SIG-M5 treated with dmso at 0.1 percent for 504 hours (cell line): ENCODE results near the gene SLC25A26.

Experiments used
- DNase-seq: peaks from one replicate; lab custom pipeline; 2025; ENCODE audit not compliant: unreplicated experiment; lab: John Stamatoyannopoulos, UW

SLC25A26 gene

DNA sequence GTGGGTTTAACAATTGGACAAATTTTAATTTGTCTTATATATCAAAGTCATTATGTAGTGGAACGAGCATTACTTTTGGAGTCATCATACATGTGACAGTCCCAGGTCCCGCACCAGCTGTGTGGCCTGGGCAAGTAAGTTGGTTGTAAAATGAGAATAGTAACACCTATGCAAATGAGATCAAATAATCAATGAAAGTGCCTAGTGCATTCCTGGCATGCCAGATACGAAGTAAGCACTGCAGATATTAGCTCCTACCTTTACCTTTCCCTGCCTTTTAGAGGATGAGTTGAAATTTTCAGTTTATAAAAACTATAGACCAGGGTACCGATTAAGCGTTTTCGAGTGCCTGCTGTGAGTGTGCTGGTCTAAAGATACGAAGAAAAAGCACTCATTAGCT lies 145.9 kb downstream of the SLC25A26 start:
- no peak for DNase-seq

DNA sequence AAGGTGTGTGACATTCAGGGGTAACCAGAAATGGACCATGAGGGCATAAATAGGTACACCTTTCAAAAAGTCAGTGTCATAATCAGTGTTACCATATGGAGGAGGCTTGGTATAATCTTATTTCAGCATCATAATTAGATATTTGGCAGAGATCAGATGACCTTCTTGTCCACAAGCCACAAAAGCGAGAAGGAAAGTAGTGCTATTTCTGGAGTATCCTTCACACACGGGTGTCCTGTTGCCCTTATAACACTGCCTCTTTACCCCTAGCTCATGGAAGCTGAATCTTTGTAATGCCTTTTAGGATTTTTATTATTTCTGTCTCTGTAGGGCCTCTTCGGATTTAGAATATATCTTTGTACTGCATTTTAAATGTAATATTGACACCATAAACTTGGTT lies 147.2 kb downstream of the SLC25A26 start:
- no peak for DNase-seq

- no peak for DNase-seq
Observed at GRCh38 chr3:66370179-66370578, 149.4 kb downstream of the SLC25A26 start.

- DNase-seq: no peak
Observed at GRCh38 chr3:66371432-66371831, 150.6 kb downstream of the SLC25A26 start.

DNA sequence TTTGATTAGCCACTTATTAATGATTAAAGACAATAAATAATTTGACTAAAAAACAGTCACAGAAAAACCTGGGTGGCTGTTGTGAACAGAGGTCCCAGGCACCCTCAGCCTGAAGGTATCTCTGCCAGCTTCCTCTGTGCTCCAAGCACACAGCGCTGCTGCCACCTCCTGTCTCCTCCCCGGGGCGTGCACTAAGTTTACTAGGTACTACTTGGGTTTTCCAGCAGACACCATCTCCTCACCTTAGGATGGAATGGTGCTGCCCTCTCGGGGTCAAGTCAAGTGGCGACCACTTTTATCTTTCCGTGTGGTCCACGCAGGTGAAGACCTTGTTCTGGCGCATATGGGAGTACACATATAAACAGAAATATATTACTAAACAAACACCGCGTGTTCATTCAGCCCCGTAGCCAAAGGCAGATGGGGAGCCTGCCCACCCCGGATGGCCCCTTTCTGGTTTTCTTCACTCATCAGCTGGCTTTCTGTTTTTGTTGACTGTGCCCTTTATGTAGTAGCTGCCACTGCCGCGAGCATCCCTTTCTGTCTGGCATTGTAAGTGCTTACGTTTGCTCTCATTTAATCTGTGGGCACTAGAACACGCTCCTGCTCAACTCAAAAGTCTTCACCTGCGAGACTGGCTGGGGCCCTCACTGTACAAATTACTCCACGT lies 152.0 kb downstream of the SLC25A26 start:
- peak; percentile 12 for DNase-seq

- DNase-seq: no peak
Observed at GRCh38 chr3:66376568-66376967, 155.8 kb downstream of the SLC25A26 start.

GRCh38 chr3:66377800-66378199 lies 157.0 kb downstream of the SLC25A26 start:
- no peak for DNase-seq

GRCh38 chr3:66378256-66378655 lies 157.5 kb downstream of the SLC25A26 start:
- no peak for DNase-seq

GRCh38 chr3:66379565-66379964 lies 158.8 kb downstream of the SLC25A26 start:
- DNase-seq: no peak

- DNase-seq: no peak
Observed at GRCh38 chr3:66380200-66380932, 159.6 kb downstream of the SLC25A26 start.

GRCh38 chr3:66381626-66382025 lies 160.8 kb downstream of the SLC25A26 start:
- DNase-seq: no peak

GRCh38 chr3:66382142-66382541 lies 161.3 kb downstream of the SLC25A26 start:
- DNase-seq: no peak

- no peak for DNase-seq
Observed at GRCh38 chr3:66383023-66383422, 162.2 kb downstream of the SLC25A26 start.

DNA sequence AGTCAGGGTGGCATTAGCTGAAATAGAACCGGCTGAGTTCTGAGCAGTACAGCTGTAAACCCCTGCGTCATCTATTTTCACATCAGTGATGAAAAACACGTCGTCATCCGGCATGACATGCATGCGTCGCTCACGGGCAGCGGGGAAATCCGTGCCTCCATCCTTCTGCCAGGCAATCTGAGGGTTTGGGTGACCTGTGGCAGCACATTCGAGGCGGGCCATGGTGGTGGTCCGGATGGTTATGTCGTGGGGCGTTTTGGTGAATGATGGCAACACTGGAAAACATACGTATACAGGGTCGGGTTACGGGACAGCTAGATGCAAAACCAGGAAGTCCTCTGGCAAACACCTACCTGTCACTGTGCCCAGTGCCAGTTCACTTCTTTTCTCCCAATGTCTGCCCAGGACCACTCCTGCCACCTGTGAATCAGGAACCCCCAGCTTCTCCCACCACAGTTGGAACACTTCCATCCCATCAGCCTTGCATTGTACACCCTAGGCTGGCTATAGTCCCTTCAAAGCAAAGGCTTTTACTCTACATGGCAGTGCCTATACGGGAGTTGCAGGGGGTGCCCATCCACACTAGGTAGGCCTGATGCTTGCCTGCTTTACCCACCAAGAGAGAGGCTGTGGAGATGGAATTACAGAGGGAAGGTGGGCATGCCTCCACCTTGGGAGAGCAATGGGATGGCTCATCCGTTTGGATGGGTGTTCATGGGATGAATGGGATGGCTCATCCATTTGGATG lies 163.4 kb downstream of the SLC25A26 start:
- no peak for DNase-seq

- DNase-seq: no peak
Observed at GRCh38 chr3:66385066-66385465, 164.3 kb downstream of the SLC25A26 start.

DNA sequence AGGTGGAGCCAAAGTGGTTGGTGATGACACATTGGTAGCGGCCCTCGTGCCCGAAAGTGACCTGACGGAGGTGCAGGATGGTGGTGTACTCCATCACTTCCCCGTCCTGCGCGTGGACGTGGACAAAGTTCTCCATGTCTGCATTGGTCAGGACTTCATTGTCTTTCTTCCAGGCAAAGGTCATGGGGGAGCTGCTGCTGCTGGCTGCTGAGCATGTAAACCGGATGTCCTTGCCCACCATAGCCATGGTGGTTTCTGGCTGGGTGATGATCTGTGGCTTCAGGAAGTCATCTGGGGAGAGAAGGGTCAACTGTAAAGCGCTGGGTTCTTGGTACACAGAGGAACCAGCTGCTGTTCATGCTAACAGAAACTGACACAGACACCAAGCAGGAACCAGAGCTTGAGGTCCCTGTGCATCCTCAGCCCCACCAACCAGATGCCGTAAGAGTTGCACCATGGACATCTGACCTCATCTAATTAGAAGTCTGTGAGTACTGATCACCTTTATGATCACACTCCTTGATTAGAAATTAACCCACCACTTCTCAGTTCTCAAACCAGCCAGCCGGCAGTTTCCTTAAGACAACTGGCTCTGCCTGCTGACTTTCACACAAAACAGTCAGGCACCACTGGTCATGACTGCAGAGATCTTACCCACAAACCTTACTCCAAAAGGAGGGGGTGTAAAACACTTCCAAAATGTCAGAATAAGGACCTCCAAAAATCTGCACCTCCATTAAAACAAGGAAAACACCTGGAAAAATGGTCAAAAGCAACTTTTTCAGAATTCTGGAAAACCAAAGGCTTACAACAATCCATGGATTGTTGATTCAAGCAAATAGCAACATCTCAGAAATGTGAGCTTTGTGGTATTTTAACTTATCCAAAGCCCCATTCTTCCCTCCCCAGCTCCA lies 165.5 kb downstream of the SLC25A26 start:
- DNase-seq: no peak

DNA sequence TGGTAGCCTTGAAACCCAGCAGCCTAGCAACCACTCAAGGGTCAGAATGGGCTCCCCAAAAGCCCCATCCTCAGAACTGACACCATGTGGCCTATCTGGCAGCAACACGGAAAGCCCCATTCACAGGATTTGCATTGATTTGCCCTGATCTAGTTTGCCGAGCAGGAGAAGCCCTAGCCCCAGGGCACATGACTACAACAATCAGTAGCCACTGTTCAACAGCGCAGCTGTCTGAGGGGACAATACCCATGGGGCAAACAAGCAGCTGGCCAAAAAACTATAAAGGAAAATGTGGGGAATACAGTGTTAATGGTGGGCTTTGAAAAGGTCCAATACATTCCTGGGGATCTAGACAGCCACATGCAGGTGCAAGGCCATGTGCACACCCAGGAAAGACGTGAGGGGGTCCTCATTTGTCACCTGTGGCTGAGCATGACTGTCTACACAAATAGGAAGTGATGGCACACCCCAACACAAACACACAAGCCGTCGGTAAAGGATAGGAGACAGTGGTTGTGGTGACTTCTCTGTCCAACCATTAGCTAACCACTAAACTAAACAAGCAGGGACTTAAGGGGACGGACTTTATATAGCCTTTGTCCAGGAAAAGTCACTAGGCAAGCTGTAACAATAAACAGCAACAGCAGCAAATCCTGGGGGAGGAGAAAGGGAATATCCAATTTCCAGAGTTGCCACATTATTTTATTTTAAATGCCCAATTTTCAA lies 166.3 kb downstream of the SLC25A26 start:
- DNase-seq: no peak

DNA sequence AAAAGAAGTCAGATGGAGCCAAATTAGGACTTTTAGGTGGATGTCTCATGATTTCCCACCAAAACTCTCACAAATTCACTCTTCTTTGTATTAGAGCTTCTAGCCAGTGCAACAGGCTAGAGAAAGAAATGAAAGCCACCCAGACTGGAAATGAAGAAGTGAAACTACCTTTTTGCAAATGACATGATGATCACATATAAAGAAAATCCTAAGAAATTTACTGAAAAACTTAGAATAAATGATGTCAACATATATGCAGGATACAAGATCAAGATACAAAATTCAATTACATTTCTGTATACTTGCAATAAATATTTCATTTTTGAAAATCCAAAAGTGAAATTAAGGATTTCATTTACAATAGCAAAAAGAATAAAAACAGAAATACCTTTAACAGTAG lies 169.2 kb downstream of the SLC25A26 start:
- peak; percentile 21 for DNase-seq

DNA sequence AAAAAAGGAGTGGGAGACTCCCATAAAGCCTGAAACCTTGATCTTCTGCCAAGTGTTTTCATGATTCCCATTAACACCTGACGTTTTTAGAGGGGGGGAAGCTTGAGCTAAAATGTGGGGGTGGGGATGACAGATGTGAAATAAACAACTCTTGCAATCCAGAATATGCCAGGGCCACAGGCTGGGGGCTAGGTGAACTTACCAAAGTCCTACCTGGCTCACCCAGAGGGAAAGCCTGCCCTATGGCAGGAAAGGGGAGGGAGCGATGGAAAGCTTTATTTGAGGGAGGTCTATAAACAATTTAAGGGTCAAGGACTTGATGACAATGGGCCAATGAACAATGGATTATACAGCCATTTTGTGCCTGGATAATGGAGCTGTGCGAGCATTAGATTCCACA lies 171.7 kb downstream of the SLC25A26 start:
- no peak for DNase-seq

GRCh38 chr3:66392966-66393332 lies 172.1 kb downstream of the SLC25A26 start:
- no peak for DNase-seq
